KOPT-K1 (cell line): Measurements from ENCODE around the gene EIF3I.
A peak's percentile ranks its signal among the peaks of the same experiment; 100 is the strongest.

Experiments
- H3K27ac ChIP-seq: fragments of 200-600 bp; sonication (generic); 2 replicates; pipeline ENCODE4 v1.5.1; 2016; ENCODE audit warnings: antibody characterized with exemption, mild to moderate bottlenecking, low read depth, low read length; ENCODE audit not compliant: poor library complexity, severe bottlenecking
- H3K36me3 ChIP-seq: fragments of 200-600 bp; sonication (generic); 2 replicates; pipeline ENCODE4 v1.5.1; 2017; ENCODE audit warnings: antibody characterized with exemption, mild to moderate bottlenecking, low read length, moderate library complexity; ENCODE audit not compliant: insufficient read depth
- H3K9me3 ChIP-seq: fragments of 200-600 bp; sonication (generic); 2 replicates; pipeline ENCODE4 v1.5.1; 2017; ENCODE audit warnings: antibody characterized with exemption, low read length, mild to moderate bottlenecking; ENCODE audit not compliant: insufficient read depth, poor library complexity, severe bottlenecking

Gene EIF3I

GRCh38 chr1:32234792-32235191, 12.6 kb downstream of the EIF3I start:
- H3K27ac ChIP-seq = no peak overlapping the region
- no peaks in the 10 kb centered on the region for H3K9me3 ChIP-seq
- peaks cover 35% of the 10 kb centered on the region for H3K36me3 ChIP-seq

- H3K36me3 ChIP-seq = peaks cover 5% of the 10 kb centered on the region; the same call in 1 of the 2 replicates
- no peaks in the 10 kb centered on the region for H3K9me3 ChIP-seq
- H3K27ac ChIP-seq = no peak overlapping the region
Observed at GRCh38 chr1:32239337-32239736, 17.1 kb downstream of the EIF3I start.

- peaks cover under 1% of the 10 kb centered on the region; the same call in 1 of the 2 replicates for H3K36me3 ChIP-seq
- H3K27ac ChIP-seq = no peak overlapping the region
- no peaks in the 10 kb centered on the region for H3K9me3 ChIP-seq
Observed at GRCh38 chr1:32239790-32240139, 17.6 kb downstream of the EIF3I start.

GRCh38 chr1:32240140-32240951, 18.1 kb downstream of the EIF3I start:
- Histone ChIP-seq H3K9me3 (no peaks in the 10 kb centered on the region), H3K27ac (peak overlapping the region; percentile 35), H3K36me3 (no peaks in the 10 kb centered on the region)

- no peaks in the 10 kb centered on the region for H3K9me3 ChIP-seq
- H3K36me3 ChIP-seq = no peaks in the 10 kb centered on the region
- no peak overlapping the region for H3K27ac ChIP-seq
Observed at GRCh38 chr1:32241001-32241763, 19.0 kb downstream of the EIF3I start.

GRCh38 chr1:32242341-32242851, 20.2 kb downstream of the EIF3I start:
- Histone ChIP-seq H3K36me3 (no peaks in the 10 kb centered on the region), H3K27ac (no peak overlapping the region)

GRCh38 chr1:32246888-32247273, 24.7 kb downstream of the EIF3I start, which contains the start of gene FAM167B:
TSS of gene FAM167B (plus strand) at chr1:32247222. CDS start at chr1:32247422, 200 bp downstream.
- Histone ChIP-seq H3K27ac (peak within 1 kb of the TSS; percentile 94), H3K36me3 (no peaks in the 10 kb centered on the region), H3K9me3 (no peaks in the 10 kb centered on the region)

More at GRCh38 chr1:32242341-32242851, 20.2 kb downstream of the EIF3I start:
- H3K9me3 ChIP-seq = no peaks in the 10 kb centered on the region

- Histone ChIP-seq H3K36me3 (no peaks in the 10 kb centered on the region), H3K9me3 (no peaks in the 10 kb centered on the region), H3K27ac (peak overlapping the region; percentile 94)
Observed at GRCh38 chr1:32247452-32247851, 25.2 kb downstream of the EIF3I start.

GRCh38 chr1:32247983-32248889, 26.0 kb downstream of the EIF3I start:
- no peaks in the 10 kb centered on the region for H3K9me3 ChIP-seq
- H3K36me3 ChIP-seq = no peaks in the 10 kb centered on the region
- H3K27ac ChIP-seq = peak overlapping the region; percentile 94

GRCh38 chr1:32249831-32250525, 27.8 kb downstream of the EIF3I start:
- Histone ChIP-seq H3K36me3 (no peaks in the 10 kb centered on the region), H3K27ac (peak overlapping the region; percentile 94), H3K9me3 (no peaks in the 10 kb centered on the region)

- Histone ChIP-seq H3K27ac (peak within 1 kb of the TSS; percentile 94), H3K9me3 (no peaks in the 10 kb centered on the region), H3K36me3 (no peaks in the 10 kb centered on the region)
Observed at GRCh38 chr1:32250893-32251716, 28.9 kb downstream of the EIF3I start, which contains the start of gene LCK. TSS of gene LCK (plus strand) at chr1:32251265. CDS start at chr1:32274330, 23,065 bp downstream.

GRCh38 chr1:32255072-32256071, 33.2 kb downstream of the EIF3I start:
- Histone ChIP-seq H3K36me3 (peaks cover 31% of the 10 kb centered on the region), H3K27ac (peak overlapping the region; percentile 45), H3K9me3 (no peaks in the 10 kb centered on the region)
